Endothelial cell of umbilical vein (primary cell): ENCODE data around the gene C10orf143. TPM values are rescaled to one million over a fixed set of nuclear protein-coding genes. Genes with fewer than 3 reads are reported as not detected.

Source experiments
- BruUV-seq: library from RNA; stranded (reverse); fragments of 400-500 nt; replicated peaks from 2 replicates; lab custom pipeline; 2021; lab: Mats Ljungman, UMichigan
- CTCF ChIA-PET: fragments of 300-600, 350-600 bp; sonication (Branson Sonifier 250); formaldehyde crosslinking; loops from one replicate; lab custom pipeline; 2021; ENCODE audit warnings: antibody characterized with exemption, inconsistent platforms; lab: Charles Lee
- POLR2A ChIA-PET: fragments of 300-600, 350-600 bp; sonication (Branson Sonifier 250); formaldehyde crosslinking; loops from one replicate; lab custom pipeline; 2021; ENCODE audit warnings: antibody characterized with exemption, inconsistent platforms; lab: Charles Lee
- DNase-seq: peaks from one replicate; pipeline ENCODE4 v3.0.0-alpha.2; 2011; ENCODE audit warnings: low read depth, low spot score
- FAIRE-seq: peaks from 2 replicates; lab custom pipeline; 2011; peaks lifted over from hg19 to GRCh38; lab: Jason Lieb, UNC
- H2AFZ ChIP-seq: 2 replicates; pipeline ENCODE4 v1.6.0; 2012; ENCODE audit warnings: low read depth, low read length, control low read depth, inconsistent platforms
- H3K27ac ChIP-seq: 2 replicates; pipeline ENCODE4 v1.5.1; 2011; ENCODE audit warnings: low read depth, mild to moderate bottlenecking, control low read depth, low read length, moderate library complexity; ENCODE audit not compliant: insufficient read depth
- H3K27me3 ChIP-seq, 2 experiments: 2 replicates each; pipeline versions ENCODE4 v1.6.0 to v1.6.1; 2011; ENCODE audit warnings: low read length in 2 of 2, mixed read lengths in 1 of 2; ENCODE audit not compliant: control insufficient read depth in 2 of 2, insufficient read depth in 2 of 2
- H3K36me3 ChIP-seq, 2 experiments: 2 replicates in 1 of 2; 3 replicates in 1 of 2; pipeline ENCODE4 v1.5.1; 2011; ENCODE audit warnings: low read length in 2 of 2, mild to moderate bottlenecking in 1 of 2, moderate library complexity in 1 of 2; ENCODE audit not compliant: control insufficient read depth in 2 of 2, insufficient read depth in 2 of 2; ENCODE audit errors: extremely low read depth in 1 of 2
- H3K4me1 ChIP-seq: 3 replicates; pipeline ENCODE4 v1.5.1; 2011; ENCODE audit warnings: mild to moderate bottlenecking, low read length; ENCODE audit not compliant: control insufficient read depth, insufficient read depth; ENCODE audit errors: extremely low read depth
- H3K4me2 ChIP-seq: 2 replicates; pipeline ENCODE4 v1.6.1; 2011; ENCODE audit warnings: low read length, control low read depth, mixed read lengths; ENCODE audit not compliant: insufficient read depth
- H3K4me3 ChIP-seq, 3 experiments: fragments of 200-600 bp in 1 of 3; sonication (generic), shearing (Covaris generic) in 1 of 3; replicated peaks in 1 of 3; 2 replicates each; pipeline ENCODE4 v1.5.1; 2011 to 2016; ENCODE audit warnings: control low read depth in 3 of 3, low read length in 3 of 3, mild to moderate bottlenecking in 2 of 3, inconsistent platforms in 1 of 3, low read depth in 1 of 3, moderate library complexity in 1 of 3; ENCODE audit not compliant: insufficient read depth in 1 of 3
- H3K79me2 ChIP-seq: 2 replicates; pipeline ENCODE4 v1.6.0; 2012; ENCODE audit warnings: low read length, inconsistent platforms; ENCODE audit not compliant: control insufficient read depth, insufficient read depth
- H3K9ac ChIP-seq: replicated peaks from 2 replicates; pipeline ENCODE3; 2011; ENCODE audit warnings: low read length, control low read depth; ENCODE audit not compliant: insufficient read depth; ENCODE audit errors: extremely low read depth
- H3K9me1 ChIP-seq: replicated peaks from 3 replicates; pipeline ENCODE4 v1.6.0; 2011; ENCODE audit warnings: mild to moderate bottlenecking, low read length; ENCODE audit not compliant: control insufficient read depth, insufficient read depth; ENCODE audit errors: extremely low read depth
- H3K9me3 ChIP-seq: replicated peaks from 2 replicates; pipeline ENCODE4 v1.5.1; 2012; ENCODE audit warnings: low read length, inconsistent platforms; ENCODE audit not compliant: control insufficient read depth, insufficient read depth
- H4K20me1 ChIP-seq: replicated peaks from 2 replicates; pipeline ENCODE3; 2011; ENCODE audit warnings: mild to moderate bottlenecking, low read length; ENCODE audit not compliant: control insufficient read depth, insufficient read depth; ENCODE audit errors: extremely low read depth
- CTCF ChIP-seq, 2 donors: IDR thresholded peaks; 1 replicate in 1 of 2; 2 replicates in 1 of 2; pipeline ENCODE4 v1.5.1; 2011; ENCODE audit warnings: low read length in 2 of 2, mild to moderate bottlenecking in 2 of 2, moderate library complexity in 2 of 2, control low read depth in 1 of 2, inconsistent platforms in 1 of 2, low read depth in 1 of 2; ENCODE audit not compliant: insufficient read depth in 1 of 2; ENCODE audit errors: extremely low read depth in 1 of 2
- EZH2 ChIP-seq: IDR thresholded peaks from 2 replicates; pipeline ENCODE4 v1.6.1; 2012; ENCODE audit warnings: borderline replicate concordance, low read depth, mild to moderate bottlenecking, moderate library complexity, low read length, inconsistent platforms; ENCODE audit not compliant: severe bottlenecking
- FOS ChIP-seq: IDR thresholded peaks from 2 replicates; pipeline ENCODE4 v1.6.1; 2011; ENCODE audit warnings: mild to moderate bottlenecking, low read length, moderate library complexity, borderline replicate concordance; ENCODE audit not compliant: insufficient read depth
- GATA2 ChIP-seq: IDR thresholded peaks from 2 replicates; pipeline ENCODE4 v1.7.0; 2011; ENCODE audit warnings: low read depth, mild to moderate bottlenecking, moderate library complexity, mixed read lengths, low read length; ENCODE audit not compliant: insufficient read length, insufficient read depth
- JUN ChIP-seq: IDR thresholded peaks from 2 replicates; pipeline ENCODE4 v1.6.1; 2011; ENCODE audit warnings: borderline replicate concordance, low read depth; ENCODE audit not compliant: insufficient read length, insufficient read depth
- MAX ChIP-seq: IDR thresholded peaks from 2 replicates; pipeline ENCODE4 v1.6.1; 2011; ENCODE audit not compliant: insufficient read depth, insufficient read length
- MYC ChIP-seq: IDR thresholded peaks from one replicate; pipeline ENCODE4 v1.6.1; 2011; ENCODE audit warnings: mild to moderate bottlenecking, low read depth, low read length
- POLR2A ChIP-seq: IDR thresholded peaks from 2 replicates; pipeline ENCODE4 v1.6.1; 2012; ENCODE audit warnings: low read depth, mild to moderate bottlenecking, control low read depth, low read length
- POLR2AphosphoS5 ChIP-seq: IDR thresholded peaks from 2 replicates; pipeline ENCODE4 v1.6.1; 2012; ENCODE audit warnings: low read depth, mild to moderate bottlenecking, control low read depth, low read length, moderate library complexity; ENCODE audit not compliant: insufficient read depth
- dilution Hi-C: fragments of 300-500 bp; cut with MboI; formaldehyde crosslinking; loops from one replicate; pipeline ENCODE4 v1.15.0; 2019; ENCODE audit warnings: low sequenced_read_pairs; ENCODE audit not compliant: extremely low pct_ligation_motif_present
- intact Hi-C: fragments of 100-400 bp; cut with micrococcal nuclease; formaldehyde crosslinking; loops from one replicate; pipeline ENCODE4 v1.10.0; 2022
- polyA plus RNA-seq, 4 experiments: library from polyadenylated mRNA; depleted of rRNA in 3 of 4; stranded (reverse) in 3 of 4; unstranded in 1 of 4; fragments of >200 nt; gene quantifications; 2 replicates each; pipeline versions ENCODE4 v1.2.1 to v1.2.3, GENCODE V29; 2011 to 2012; ENCODE audit warnings: missing spikeins in 1 of 4
- total RNA-seq: library from RNA; stranded (reverse); gene quantifications from 2 replicates; pipeline ENCODE4 v1.2.3, GENCODE V29; 2021

Gene C10orf143
- total and polyA plus RNA-seq, 2 donors (not counting 3 experiments of a cell fraction or from before 2014, with no cell fraction given) = 0.26 to 0.44 TPM

- no peak for FAIRE-seq
- no peaks in the 10 kb centered on the region for H3K27me3 ChIP-seq
- no peak overlapping the region for H3K9ac ChIP-seq
- H3K9me3 ChIP-seq = no peaks in the 10 kb centered on the region
- POLR2A ChIA-PET = no interaction called here
- H3K4me2 ChIP-seq = no peak overlapping the region
- no peaks in the 10 kb centered on the region for H3K36me3 ChIP-seq
- dilution Hi-C loops (no loop called here), intact Hi-C loops (no loop called here)
- no peak for DNase-seq
- H3K4me1 ChIP-seq = no peaks in the 10 kb centered on the region
- H4K20me1 ChIP-seq = no peaks in the 10 kb centered on the region
- no peak for TF ChIP-seq MYC
- TF ChIP-seq POLR2AphosphoS5 = no peak
- TF ChIP-seq JUN = no peak
- TF ChIP-seq CTCF (IDR thresholded peaks at IDR 0.05; ENCODE audit: extremely low read depth in 1 of 2, insufficient read depth in 1 of 2, low read depth in 1 of 2, low read length in 2 of 2) = no peak
- no peak for TF ChIP-seq MAX
- TF ChIP-seq EZH2 = no peak
- TF ChIP-seq FOS = no peak
- no peak for TF ChIP-seq POLR2A
- no peak for TF ChIP-seq GATA2
- no peak overlapping the region for H3K4me3 ChIP-seq
- BruUV-seq = no TSS peak
- H3K9me1 ChIP-seq = no peaks in the 10 kb centered on the region
- CTCF ChIA-PET = no interaction called here
- no peak overlapping the region for H3K27ac ChIP-seq
- no peaks in the 10 kb centered on the region for H3K79me2 ChIP-seq
- H2AFZ ChIP-seq = no peak overlapping the region
Measured at GRCh38 chr10:130074639-130075038, 36.0 kb downstream of the C10orf143 start.
